ENCODE results near the gene TMEM135.

TMEM135 gene

GRCh38 chr11:87366763-87367405 is 329.1 kb downstream of the TMEM135 start:
- DNase-seq = no peak

GRCh38 chr11:87368151-87368550 is 330.4 kb downstream of the TMEM135 start:
- DNase-seq = no peak

GRCh38 chr11:87368858-87369480 is 331.2 kb downstream of the TMEM135 start:
- no peak for DNase-seq

- no peak for DNase-seq
Measured at GRCh38 chr11:87369888-87370287, 332.2 kb downstream of the TMEM135 start.

DNA sequence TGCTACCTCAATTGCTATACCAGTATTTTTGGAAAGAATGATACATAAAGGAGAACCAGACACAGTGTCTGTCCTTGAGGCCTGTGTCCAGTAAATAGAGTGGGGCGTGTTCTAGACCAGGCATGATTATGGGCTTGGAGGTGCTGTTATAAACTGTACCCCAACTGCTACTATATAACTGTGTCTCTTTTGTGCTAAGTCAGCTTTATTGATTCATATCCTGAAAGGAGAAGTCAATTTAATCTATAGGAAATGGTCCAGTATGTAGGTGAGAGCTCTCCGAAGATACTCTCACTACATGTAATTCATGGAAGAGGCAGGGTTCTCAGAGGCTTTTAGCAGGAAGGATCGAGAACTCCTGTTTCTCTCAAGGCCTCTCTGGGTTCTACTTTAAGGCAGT is 334.3 kb downstream of the TMEM135 start:
- no peak for DNase-seq
